ENCODE measurements around the gene TARS2. TPM values are rescaled to one million over a fixed set of nuclear protein-coding genes. Genes with fewer than 3 reads are reported as not detected.

TARS2 gene
- total RNA-seq, 4 donors from 2014 or later = 8.2 to 16.7 (median 15.9) TPM

- TF ChIP-seq, protein P1, sequence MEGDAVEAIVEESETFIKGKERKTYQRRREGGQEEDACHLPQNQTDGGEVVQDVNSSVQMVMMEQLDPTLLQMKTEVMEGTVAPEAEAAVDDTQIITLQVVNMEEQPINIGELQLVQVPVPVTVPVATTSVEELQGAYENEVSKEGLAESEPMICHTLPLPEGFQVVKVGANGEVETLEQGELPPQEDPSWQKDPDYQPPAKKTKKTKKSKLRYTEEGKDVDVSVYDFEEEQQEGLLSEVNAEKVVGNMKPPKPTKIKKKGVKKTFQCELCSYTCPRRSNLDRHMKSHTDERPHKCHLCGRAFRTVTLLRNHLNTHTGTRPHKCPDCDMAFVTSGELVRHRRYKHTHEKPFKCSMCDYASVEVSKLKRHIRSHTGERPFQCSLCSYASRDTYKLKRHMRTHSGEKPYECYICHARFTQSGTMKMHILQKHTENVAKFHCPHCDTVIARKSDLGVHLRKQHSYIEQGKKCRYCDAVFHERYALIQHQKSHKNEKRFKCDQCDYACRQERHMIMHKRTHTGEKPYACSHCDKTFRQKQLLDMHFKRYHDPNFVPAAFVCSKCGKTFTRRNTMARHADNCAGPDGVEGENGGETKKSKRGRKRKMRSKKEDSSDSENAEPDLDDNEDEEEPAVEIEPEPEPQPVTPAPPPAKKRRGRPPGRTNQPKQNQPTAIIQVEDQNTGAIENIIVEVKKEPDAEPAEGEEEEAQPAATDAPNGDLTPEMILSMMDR (IDR thresholded peaks at IDR 0.05; ENCODE audit: low read depth) = no peak
Measured at GRCh38 chr1:150536836-150537731, 49.9 kb downstream of the TARS2 start.

GRCh38 chr1:150537732-150538684 is 50.8 kb downstream of the TARS2 start:
- TF ChIP-seq, protein P1 (IDR thresholded peaks at IDR 0.05; ENCODE audit: low read depth) = no peak

DNA sequence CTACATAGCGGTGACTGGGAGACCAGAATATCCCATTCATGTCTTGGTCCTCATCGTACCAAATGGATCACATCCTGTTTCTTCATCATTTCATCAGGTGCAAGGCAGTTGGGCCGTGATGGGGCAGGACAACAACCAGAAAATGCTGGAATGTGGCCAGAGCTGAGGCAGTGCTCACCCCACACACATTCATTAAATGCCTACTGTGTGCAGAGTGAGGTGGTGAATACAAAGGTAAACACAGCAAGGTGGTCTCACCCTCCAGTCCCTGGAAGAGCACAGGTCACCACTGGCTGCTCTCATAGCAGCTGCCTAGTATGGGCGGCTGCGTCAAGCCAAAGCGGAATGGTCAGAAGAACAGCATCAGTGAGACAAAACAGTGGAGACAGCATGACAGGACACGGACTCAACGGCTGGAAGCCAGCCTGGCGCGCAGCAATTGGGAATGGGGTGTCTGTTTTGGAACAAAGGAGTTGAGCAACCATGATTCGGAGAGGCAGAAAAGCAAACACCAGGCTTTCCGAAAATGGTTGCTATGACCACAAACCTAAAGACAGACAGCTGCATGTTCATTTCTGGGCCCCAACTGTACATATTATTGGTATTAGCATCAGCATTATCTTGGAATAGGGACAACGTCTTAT is 56.4 kb downstream of the TARS2 start:
- TF ChIP-seq, protein P1 (IDR thresholded peaks at IDR 0.05; ENCODE audit: low read depth) = no peak

DNA sequence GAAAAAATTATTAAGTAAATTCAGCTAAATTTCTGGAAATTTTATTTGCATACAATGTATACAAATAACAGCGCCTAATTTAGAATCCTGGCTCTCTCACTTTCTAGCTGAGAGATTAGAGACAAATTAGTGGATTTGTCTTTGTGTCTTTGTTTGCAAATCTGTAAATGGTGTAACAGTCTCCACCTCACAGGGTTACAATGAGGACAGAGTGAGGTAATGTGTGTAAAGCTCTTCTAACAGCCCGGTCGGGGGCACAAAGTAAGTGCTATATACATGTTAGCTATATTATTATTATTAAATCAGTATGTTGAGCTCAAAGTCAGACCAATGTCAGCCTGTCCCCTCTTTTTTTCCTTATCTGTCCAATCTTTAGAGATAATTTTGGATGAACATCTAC is 57.0 kb downstream of the TARS2 start:
- TF ChIP-seq, protein P1 (IDR thresholded peaks at IDR 0.05; ENCODE audit: low read depth) = no peak

GRCh38 chr1:150545486-150546032 is 58.3 kb downstream of the TARS2 start:
- TF ChIP-seq, protein P1 (IDR thresholded peaks at IDR 0.05; ENCODE audit: low read depth) = no peak

DNA sequence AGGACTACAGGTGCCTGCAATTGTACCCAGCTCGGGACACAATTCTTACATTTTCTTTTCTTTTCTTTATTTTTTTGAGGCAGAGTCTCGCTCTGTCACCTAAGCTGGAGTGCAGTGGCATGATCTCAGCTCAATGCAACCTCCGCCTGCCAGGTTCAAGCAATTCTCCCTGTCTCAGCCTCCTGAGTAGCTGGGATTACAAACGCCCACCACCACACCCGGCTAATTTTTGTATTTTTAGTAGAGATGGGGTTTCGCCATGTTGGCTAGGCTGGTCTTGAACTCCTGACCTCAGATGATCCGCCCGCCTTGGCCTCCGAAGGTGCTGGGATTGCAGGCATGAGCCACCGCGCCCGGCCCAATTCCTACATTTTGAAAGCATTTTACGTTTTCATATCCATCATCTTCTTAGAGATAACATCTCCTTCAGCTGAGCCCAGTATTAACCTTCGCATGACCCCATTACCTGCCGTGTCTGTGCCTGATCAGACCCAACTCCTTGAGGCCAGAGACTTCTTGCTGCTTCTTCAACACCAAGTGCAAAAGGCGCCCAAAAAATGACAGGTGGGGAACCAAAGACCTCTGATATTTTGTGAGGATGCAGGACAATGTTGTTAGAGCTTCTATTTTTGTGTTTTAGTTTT is 59.2 kb downstream of the TARS2 start:
- TF ChIP-seq, protein P1 (IDR thresholded peaks at IDR 0.05; ENCODE audit: low read depth) = no peak

Data from subcutaneous adipose tissue (tissue), 4 donors.